Endodermal cell (in vitro differentiated cells): ENCODE data around the gene ANKRD40. TPM values are rescaled to one million over a fixed set of nuclear protein-coding genes. Genes with fewer than 3 reads are reported as not detected.

Source experiments
- DNase-seq: peaks from one replicate; pipeline ENCODE4 v3.0.0-alpha.2; 2017
- H3K27ac ChIP-seq: 2 replicates; pipeline ENCODE4 v1.5.1; 2013; ENCODE audit warnings: mild to moderate bottlenecking, low read depth, low read length, moderate library complexity
- H3K27me3 ChIP-seq: 2 replicates; pipeline ENCODE4 v1.6.1; 2013; ENCODE audit warnings: mild to moderate bottlenecking, low read length, moderate library complexity; ENCODE audit not compliant: insufficient read depth, control insufficient read depth, poor library complexity, severe bottlenecking
- H3K36me3 ChIP-seq: 2 replicates; pipeline ENCODE4 v1.7.0; 2013; ENCODE audit warnings: mild to moderate bottlenecking, low read length, moderate library complexity; ENCODE audit not compliant: control insufficient read depth, insufficient read depth
- H3K4me1 ChIP-seq: one replicate; pipeline ENCODE4 v1.7.0; 2013; ENCODE audit warnings: low read length; ENCODE audit not compliant: control insufficient read depth, insufficient read depth
- H3K4me3 ChIP-seq: 2 replicates; pipeline ENCODE4 v1.5.1; 2013; ENCODE audit warnings: mild to moderate bottlenecking, low read length, moderate library complexity
- H3K9ac ChIP-seq: 2 replicates; pipeline ENCODE4 v1.6.1; 2013; ENCODE audit warnings: mild to moderate bottlenecking, low read length, moderate library complexity; ENCODE audit not compliant: poor library complexity, severe bottlenecking; ENCODE audit errors: extremely low read depth
- H3K9me3 ChIP-seq: 2 replicates; pipeline ENCODE4 v1.6.1; 2013; ENCODE audit warnings: mild to moderate bottlenecking, low read length, moderate library complexity; ENCODE audit not compliant: control insufficient read depth
- H3K27ac Mint-ChIP-seq: 2 replicates; pipeline ENCODE4 v1.8.0; 2020; ENCODE audit warnings: mixed read lengths
- H3K27me3 Mint-ChIP-seq: 2 replicates; pipeline ENCODE4 v1.8.0; 2021; ENCODE audit warnings: mild to moderate bottlenecking, mixed read lengths; ENCODE audit not compliant: insufficient read depth
- H3K36me3 Mint-ChIP-seq: 2 replicates; pipeline ENCODE4 v1.8.0; 2020; ENCODE audit warnings: low read depth, mixed read lengths
- H3K4me1 Mint-ChIP-seq: 2 replicates; pipeline ENCODE4 v1.8.0; 2020; ENCODE audit warnings: mixed read lengths
- H3K4me3 Mint-ChIP-seq: 2 replicates; pipeline ENCODE4 v1.8.0; 2020; ENCODE audit warnings: mild to moderate bottlenecking, moderate library complexity, mixed read lengths
- H3K9me3 Mint-ChIP-seq: 2 replicates; pipeline ENCODE4 v1.8.0; 2020; ENCODE audit warnings: mild to moderate bottlenecking, mixed read lengths
- CTCF ChIP-seq: fragments of 200-600 bp; sonication (generic); conservative IDR thresholded peaks from 2 replicates; pipeline ENCODE4 v1.5.0; 2021; ENCODE audit warnings: antibody characterized with exemption, mild to moderate bottlenecking
- WGBS, 2 experiments: methylation state at CpG; one replicate each; pipeline versions ENCODE4 v1.1.5 to v1.1.7; 2013; ENCODE audit warnings: missing lambda C conversion rate in 2 of 2, mixed read lengths in 1 of 2; ENCODE audit not compliant: insufficient coverage in 1 of 2, insufficient read length in 1 of 2; 5-methylcytosine and 5-hydroxymethylcytosine counted together
- total RNA-seq, 2 donors: library from RNA; stranded (reverse); fragmentation: NEBNext Ultra II Directional in 1 of 2; extraction: Animal tissue kit (Norgen Biotek cat#: 25700) in 1 of 2; gene quantifications; 2 replicates in 1 of 2; 3 replicates in 1 of 2; pipeline ENCODE4 v1.2.1, GENCODE V29; 2021

Gene ANKRD40
- total RNA-seq, 2 donors from 2014 or later = 44.9 to 60.3 TPM

- H3K27ac ChIP-seq = peak overlapping the region; percentile 99
- H3K9ac ChIP-seq = peak overlapping the region; percentile 98
- Mint-ChIP-seq H3K4me1 (peaks cover 19% of the 10 kb centered on the region), H3K27ac (peak overlapping the region; percentile 100), H3K4me3 (peak overlapping the region; percentile 94), H3K9me3 (no peaks in the 10 kb centered on the region), H3K36me3 (peaks cover 2% of the 10 kb centered on the region), H3K27me3 (no peaks in the 10 kb centered on the region)
- H3K27me3 ChIP-seq = no peaks in the 10 kb centered on the region
- peaks cover 13% of the 10 kb centered on the region for H3K36me3 ChIP-seq
- WGBS, 2 experiments = 0% methylated on average over 18 to 25 of the region's 25 CpGs
- H3K4me1 ChIP-seq = no peaks in the 10 kb centered on the region
- DNase-seq = no peak
- H3K9me3 ChIP-seq = no peaks in the 10 kb centered on the region
- no peak for TF ChIP-seq CTCF
- peak overlapping the region; percentile 100 for H3K4me3 ChIP-seq
These were observed 12.4 kb upstream of the ANKRD40 start for GRCh38 chr17:50719924-50720794.

DNA sequence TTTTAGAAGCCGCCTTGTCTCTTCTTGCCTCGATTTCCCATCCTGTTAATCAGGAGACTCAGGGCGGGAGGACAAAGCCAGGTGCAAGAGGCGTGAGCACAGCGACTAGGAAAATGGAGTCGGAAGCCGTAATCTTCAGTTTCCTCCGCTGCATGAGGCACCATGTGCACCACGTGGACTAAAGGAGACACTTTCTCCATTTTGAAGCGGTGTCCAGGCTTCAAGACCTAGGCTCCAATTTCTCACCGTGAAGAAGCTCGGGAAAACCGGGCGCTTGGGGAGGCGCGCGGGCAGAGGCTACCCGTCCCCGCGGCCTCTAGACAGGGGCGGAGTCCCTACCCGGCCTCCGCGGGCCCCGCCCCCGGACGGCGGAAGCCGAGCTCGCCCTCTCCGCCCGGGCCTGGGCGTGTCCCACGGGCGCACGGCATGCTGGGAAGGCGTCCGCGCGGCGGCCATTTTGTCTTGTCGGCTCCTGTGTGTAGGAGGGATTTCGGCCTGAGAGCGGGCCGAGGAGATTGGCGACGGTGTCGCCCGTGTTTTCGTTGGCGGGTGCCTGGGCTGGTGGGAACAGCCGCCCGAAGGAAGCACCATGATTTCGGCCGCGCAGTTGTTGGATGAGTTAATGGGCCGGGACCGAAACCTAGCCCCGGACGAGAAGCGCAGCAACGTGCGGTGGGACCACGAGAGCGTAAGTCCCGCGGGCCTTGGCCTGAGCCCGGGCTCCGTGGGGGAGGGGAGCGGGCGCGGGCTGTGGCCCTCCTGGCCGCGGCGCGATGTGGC is 11.6 kb upstream of the ANKRD40 start, which contains the start of gene LUC7L3:
Gene LUC7L3, plus strand, starts transcription at position 460 of the 780 bp plus-strand sequence. Its CDS starts 130 bp downstream, at position 590.
- Mint-ChIP-seq H3K4me3 (peak within 1 kb of the TSS; percentile 94), H3K27ac (peak within 1 kb of the TSS; percentile 100), H3K27me3 (no peaks in the 10 kb centered on the region), H3K4me1 (peaks cover 19% of the 10 kb centered on the region), H3K9me3 (no peaks in the 10 kb centered on the region), H3K36me3 (peaks cover 2% of the 10 kb centered on the region)
- 6 to 10% methylated on average over 48 to 76 of the region's 76 CpGs for WGBS, 2 experiments
- Histone ChIP-seq H3K9ac (peak within 1 kb of the TSS; percentile 98), H3K36me3 (peaks cover 12% of the 10 kb centered on the region), H3K4me3 (peak within 1 kb of the TSS; percentile 100), H3K27ac (peak within 1 kb of the TSS; percentile 99), H3K4me1 (no peaks in the 10 kb centered on the region), H3K27me3 (no peaks in the 10 kb centered on the region), H3K9me3 (no peaks in the 10 kb centered on the region)
- TF ChIP-seq CTCF = no peak
- DNase-seq = peak; percentile 99

DNA sequence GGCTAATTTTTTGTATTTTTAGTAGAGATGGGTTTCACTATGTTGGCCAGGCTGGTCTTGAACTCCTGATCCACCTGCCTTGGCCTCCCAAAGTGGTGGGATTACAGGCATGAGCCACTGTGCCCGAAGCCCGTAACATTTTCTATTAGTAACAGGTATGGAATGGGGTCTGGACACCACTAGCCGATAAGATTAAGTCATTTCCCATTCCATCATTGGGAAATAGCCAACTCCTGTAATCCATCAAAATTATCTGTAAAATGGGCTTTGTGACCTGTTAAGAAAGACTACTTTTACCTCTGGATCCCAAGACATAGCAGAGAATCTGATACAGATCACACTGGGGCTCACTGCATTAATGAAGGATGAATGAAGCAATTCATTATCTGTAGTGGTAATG is 7.8 kb upstream of the ANKRD40 start:
- no peak overlapping the region for H3K4me3 Mint-ChIP-seq
- no peak overlapping the region for H3K27ac Mint-ChIP-seq
- Histone ChIP-seq H3K27me3 (no peaks in the 10 kb centered on the region), H3K4me1 (no peaks in the 10 kb centered on the region), H3K9me3 (no peaks in the 10 kb centered on the region), H3K4me3 (no peak overlapping the region), H3K27ac (no peak overlapping the region), H3K36me3 (no peaks in the 10 kb centered on the region), H3K9ac (no peak overlapping the region)
- DNase-seq = no peak
- no peaks in the 10 kb centered on the region for H3K9me3 Mint-ChIP-seq
- 87 to 89% methylated on average over 3 of the region's 3 CpGs for WGBS, 2 experiments
- H3K36me3 Mint-ChIP-seq = no peaks in the 10 kb centered on the region
- no peak for TF ChIP-seq CTCF
- H3K4me1 Mint-ChIP-seq = peaks cover 4% of the 10 kb centered on the region
- no peaks in the 10 kb centered on the region for H3K27me3 Mint-ChIP-seq
